GM13977 (cell line): ENCODE results near the gene FHAD1.
A peak's percentile ranks its signal among the peaks of the same experiment; 100 is the strongest.

Source experiments
- DNase-seq: peaks from one replicate; pipeline ENCODE4 v3.0.0; 2012; ENCODE audit warnings: low spot score
- CTCF ChIP-seq: IDR thresholded peaks from 2 replicates; pipeline ENCODE4 v1.5.1; 2012; ENCODE audit warnings: mild to moderate bottlenecking, control low read depth; ENCODE audit not compliant: insufficient read depth; ENCODE audit errors: extremely low read depth, missing control alignments
- in situ Hi-C: fragments of 300-500 bp; cut with MboI; formaldehyde crosslinking; loops from one replicate; pipeline ENCODE4 v1.12.0; 2022; ENCODE audit warnings: low sequenced_read_pairs, low pct_unique_long_range_greater_than_20kb, mixed read lengths, inconsistent platforms; ENCODE audit not compliant: unreplicated experiment

The FHAD1 gene

GRCh38 chr1:15407580-15407979 is 160.6 kb downstream of the FHAD1 start:
- DNase-seq: no peak
- in situ Hi-C loops: loop anchor here (25.0 kb wide), 1 partner anchor 270 kb away; no protein-coding TSS in a partner anchor
- TF ChIP-seq CTCF: no peak

DNA sequence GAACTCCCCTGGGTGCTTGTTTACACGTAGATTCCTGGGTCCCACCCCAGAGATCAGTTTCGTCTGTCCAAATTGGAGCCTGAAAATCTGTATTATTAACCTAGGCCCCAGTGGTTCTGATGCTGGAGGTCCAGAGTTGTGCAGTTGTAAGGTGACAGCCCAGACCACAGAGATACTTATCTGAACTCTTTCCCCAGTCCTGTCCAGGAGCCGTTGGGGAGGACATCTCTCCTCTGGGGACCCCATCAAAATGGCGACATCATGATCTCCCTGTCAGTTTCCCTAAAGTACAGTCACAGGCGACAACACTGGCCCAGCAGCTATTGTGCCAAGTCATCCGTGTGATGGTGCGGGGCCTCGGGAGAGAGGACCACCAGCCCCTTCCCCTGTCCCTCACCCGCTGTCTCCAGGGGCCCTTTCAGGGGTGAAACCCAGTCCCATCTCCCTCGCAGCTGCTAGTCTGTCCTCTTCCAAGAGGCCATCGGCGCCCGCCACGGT is 161.9 kb downstream of the FHAD1 start:
- TF ChIP-seq CTCF: no peak
- in situ Hi-C loops: loop anchor here (25.0 kb wide), 1 partner anchor 272 kb away; no protein-coding TSS in a partner anchor
- DNase-seq: no peak

DNA sequence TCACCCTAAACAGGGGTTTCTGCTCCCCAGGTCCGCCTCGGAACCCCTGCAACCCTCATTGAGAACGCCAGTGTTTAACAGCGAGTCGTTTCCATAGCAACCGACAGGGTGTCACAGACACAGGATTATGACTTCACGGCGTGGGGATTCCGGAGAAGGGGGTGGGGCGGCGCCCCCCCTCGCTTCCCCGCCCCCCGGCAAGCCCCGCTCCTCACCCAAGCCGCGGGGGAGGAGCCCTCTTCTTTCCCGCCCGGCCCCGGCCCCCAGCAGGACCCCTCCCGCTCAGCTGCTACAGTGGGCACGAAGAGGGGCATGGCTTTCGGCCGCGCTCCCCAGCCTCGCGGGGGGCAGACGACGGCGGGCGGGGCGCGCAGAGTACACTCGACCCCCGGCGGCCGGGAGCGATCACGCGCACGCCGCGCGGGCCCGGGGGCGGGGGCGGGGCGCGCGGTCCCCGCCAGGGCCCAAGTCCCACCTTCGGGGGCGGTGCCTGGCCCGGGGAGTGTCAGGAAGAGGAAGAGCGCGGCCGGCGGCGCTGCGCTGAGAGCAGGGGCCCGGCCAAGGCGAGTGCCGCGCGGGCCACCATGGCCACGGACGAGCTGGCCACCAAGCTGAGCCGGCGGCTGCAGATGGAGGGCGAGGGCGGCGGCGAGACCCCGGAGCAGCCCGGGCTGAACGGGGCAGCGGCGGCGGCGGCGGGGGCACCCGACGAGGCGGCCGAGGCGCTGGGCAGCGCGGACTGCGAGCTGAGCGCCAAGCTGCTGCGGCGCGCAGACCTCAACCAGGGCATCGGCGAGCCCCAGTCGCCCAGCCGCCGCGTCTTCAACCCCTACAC is 162.6 kb downstream of the FHAD1 start, which contains the start of gene EFHD2:
Gene EFHD2, plus strand, starts transcription at position 501 of the 835 bp plus-strand sequence. Its CDS starts 84 bp downstream, at position 585.
- TF ChIP-seq CTCF: no peak
- in situ Hi-C loops: loop anchor here (25.0 kb wide), 1 partner anchor 272 kb away; no protein-coding TSS in a partner anchor
- peak; percentile 96 for DNase-seq

DNA sequence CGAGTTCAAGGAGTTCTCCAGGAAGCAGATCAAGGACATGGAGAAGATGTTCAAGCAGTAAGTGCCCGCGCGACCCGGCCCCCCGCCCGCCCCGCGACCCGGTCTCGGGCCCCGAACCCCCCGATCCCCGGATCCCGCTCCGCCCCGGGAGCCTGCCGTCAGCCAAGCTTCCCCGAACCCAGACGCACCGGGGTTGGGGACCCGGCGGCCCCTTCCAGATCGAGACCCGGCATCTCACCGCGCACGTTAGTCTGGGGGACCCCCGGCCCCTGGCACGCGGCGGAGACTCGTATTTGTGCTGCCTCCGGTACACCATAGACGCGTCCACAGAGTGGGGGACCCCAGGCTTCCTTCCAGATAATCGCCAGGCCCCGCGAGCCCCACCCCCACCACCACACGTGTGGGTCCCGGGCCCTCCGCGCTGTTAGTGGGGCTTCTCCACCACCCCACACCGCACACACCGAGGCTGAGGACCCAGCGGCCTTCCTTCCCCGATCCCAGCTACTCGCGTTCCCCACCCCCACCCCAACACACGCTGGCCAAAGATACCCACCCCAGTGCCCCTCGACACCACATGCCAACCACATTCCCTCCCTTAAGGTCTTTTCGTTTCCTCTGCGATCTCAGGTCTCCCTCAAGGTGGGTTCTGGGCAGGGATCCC is 163.3 kb downstream of the FHAD1 start:
- DNase-seq: no peak
- TF ChIP-seq CTCF: no peak
- in situ Hi-C loops: loop anchor here (25.0 kb wide), 1 partner anchor 273 kb away; no protein-coding TSS in a partner anchor

GRCh38 chr1:15410884-15411245 is 163.8 kb downstream of the FHAD1 start:
- no peak for DNase-seq
- in situ Hi-C loops: loop anchor here (25.0 kb wide), 1 partner anchor 274 kb away; no protein-coding TSS in a partner anchor
- TF ChIP-seq CTCF: no peak

- DNase-seq: peak; percentile 80
- no peak for TF ChIP-seq CTCF
- in situ Hi-C loops: loop anchor here (25.0 kb wide), 1 partner anchor 274 kb away; no protein-coding TSS in a partner anchor
These were observed 164.6 kb downstream of the FHAD1 start for GRCh38 chr1:15411593-15412137.
